Neural cell (in vitro differentiated cells): ENCODE results near the gene ANKRD45.

Experiments
- EZH2 ChIP-seq: fragments of 200-600, 300-800 bp; shearing (Covaris generic), sonication (generic); IDR thresholded peaks from 2 replicates; pipeline ENCODE4 v1.6.1; 2014; ENCODE audit warnings: antibody characterized with exemption, low read length, borderline replicate concordance, mild to moderate bottlenecking; ENCODE audit not compliant: insufficient read depth, poor library complexity, severe bottlenecking
- POLR2AphosphoS5 ChIP-seq: IDR thresholded peaks from 2 replicates; pipeline ENCODE4 v1.6.1; 2012
- TF ChIP-seq, protein P1 (sequence below): fragments of 450-650 bp; IDR thresholded peaks from 2 replicates; pipeline ENCODE4 v1.5.1; 2014; ENCODE audit warnings: antibody characterized with exemption, mild to moderate bottlenecking, moderate library complexity; ENCODE audit not compliant: poor library complexity, severe bottlenecking

DNA sequence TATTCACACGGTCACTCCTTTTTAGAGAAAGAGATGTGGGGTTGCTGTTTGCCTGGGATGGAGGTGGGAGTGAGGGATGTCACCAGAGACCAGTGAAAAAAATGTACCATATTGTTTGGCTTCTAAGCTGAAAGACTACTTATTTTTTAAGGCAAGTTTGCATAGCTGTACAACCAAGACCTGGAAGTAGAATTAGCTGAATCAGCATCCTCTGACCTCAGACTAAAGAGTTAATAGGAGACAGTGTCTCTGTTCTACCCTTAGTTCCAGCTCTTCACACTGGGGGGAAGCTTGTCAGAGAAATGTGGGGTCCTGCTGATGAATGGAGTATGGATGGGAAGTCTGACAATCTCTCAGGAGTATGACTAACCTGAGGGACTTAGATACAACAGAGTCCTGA, 108.4 kb downstream of the ANKRD45 start:
- TF ChIP-seq, protein P1, sequence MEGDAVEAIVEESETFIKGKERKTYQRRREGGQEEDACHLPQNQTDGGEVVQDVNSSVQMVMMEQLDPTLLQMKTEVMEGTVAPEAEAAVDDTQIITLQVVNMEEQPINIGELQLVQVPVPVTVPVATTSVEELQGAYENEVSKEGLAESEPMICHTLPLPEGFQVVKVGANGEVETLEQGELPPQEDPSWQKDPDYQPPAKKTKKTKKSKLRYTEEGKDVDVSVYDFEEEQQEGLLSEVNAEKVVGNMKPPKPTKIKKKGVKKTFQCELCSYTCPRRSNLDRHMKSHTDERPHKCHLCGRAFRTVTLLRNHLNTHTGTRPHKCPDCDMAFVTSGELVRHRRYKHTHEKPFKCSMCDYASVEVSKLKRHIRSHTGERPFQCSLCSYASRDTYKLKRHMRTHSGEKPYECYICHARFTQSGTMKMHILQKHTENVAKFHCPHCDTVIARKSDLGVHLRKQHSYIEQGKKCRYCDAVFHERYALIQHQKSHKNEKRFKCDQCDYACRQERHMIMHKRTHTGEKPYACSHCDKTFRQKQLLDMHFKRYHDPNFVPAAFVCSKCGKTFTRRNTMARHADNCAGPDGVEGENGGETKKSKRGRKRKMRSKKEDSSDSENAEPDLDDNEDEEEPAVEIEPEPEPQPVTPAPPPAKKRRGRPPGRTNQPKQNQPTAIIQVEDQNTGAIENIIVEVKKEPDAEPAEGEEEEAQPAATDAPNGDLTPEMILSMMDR, result no peak
- no peak for TF ChIP-seq POLR2AphosphoS5
- no peak for TF ChIP-seq EZH2
